Raji (cell line): Measurements from ENCODE around the gene SPATA19.

Experiments used
- POLR2A ChIP-seq: IDR thresholded peaks from 2 replicates; pipeline ENCODE4 v1.6.1; 2011; ENCODE audit warnings: low read depth, low read length, control low read depth; ENCODE audit not compliant: insufficient read depth

SPATA19 gene

GRCh38 chr11:133845413-133845812, at the start of gene SPATA19:
SPATA19 (minus strand) TSS chr11:133845513; CDS start chr11:133845446, 67 bp downstream.
- no peak for TF ChIP-seq POLR2A

GRCh38 chr11:133895061-133895479, 49.8 kb upstream of the SPATA19 start:
- no peak for TF ChIP-seq POLR2A

GRCh38 chr11:133893381-133893780, 48.1 kb upstream of the SPATA19 start:
- no peak for TF ChIP-seq POLR2A

GRCh38 chr11:133892584-133893380, 47.5 kb upstream of the SPATA19 start:
- TF ChIP-seq POLR2A: no peak

GRCh38 chr11:133892126-133892525, 46.8 kb upstream of the SPATA19 start:
- no peak for TF ChIP-seq POLR2A

GRCh38 chr11:133889893-133890292, 44.6 kb upstream of the SPATA19 start:
- no peak for TF ChIP-seq POLR2A

- no peak for TF ChIP-seq POLR2A
Measured at GRCh38 chr11:133889188-133889587, 43.9 kb upstream of the SPATA19 start.

GRCh38 chr11:133887692-133888332, 42.5 kb upstream of the SPATA19 start:
- no peak for TF ChIP-seq POLR2A

- no peak for TF ChIP-seq POLR2A
Measured at GRCh38 chr11:133886029-133886428, 40.7 kb upstream of the SPATA19 start.

- TF ChIP-seq POLR2A: no peak
Measured at GRCh38 chr11:133872160-133872559, 26.8 kb upstream of the SPATA19 start.

GRCh38 chr11:133867456-133867855, 22.1 kb upstream of the SPATA19 start:
- TF ChIP-seq POLR2A: no peak

GRCh38 chr11:133865466-133865865, 20.2 kb upstream of the SPATA19 start:
- TF ChIP-seq POLR2A: no peak

GRCh38 chr11:133864756-133865155, 19.4 kb upstream of the SPATA19 start:
- TF ChIP-seq POLR2A: no peak

- TF ChIP-seq POLR2A: no peak
Measured at GRCh38 chr11:133860151-133860550, 14.8 kb upstream of the SPATA19 start.

- TF ChIP-seq POLR2A: no peak
Measured at GRCh38 chr11:133844217-133844616, 1.1 kb downstream of the SPATA19 start.

GRCh38 chr11:133843454-133843987, 1.8 kb downstream of the SPATA19 start:
- no peak for TF ChIP-seq POLR2A
